Breast epithelium (tissue), 3 donors: ENCODE results near the gene CMTM6.
"Not testable (repeated sequence)": the region's sequence is repeated elsewhere in the genome, so short reads cannot be mapped to it uniquely, and the experiment has no call there.

Source experiments
- POLR2A ChIP-seq: fragments of 450-650 bp; IDR thresholded peaks from one replicate; pipeline ENCODE4 v1.6.1; 2016; ENCODE audit warnings: antibody characterized with exemption, mild to moderate bottlenecking, moderate library complexity
- TF ChIP-seq, protein P1 (sequence below), 3 donors: fragments of 450-650 bp; IDR thresholded peaks; one replicate each; pipeline ENCODE4 v1.5.1; 2016 to 2017; ENCODE audit warnings: antibody characterized with exemption in 3 of 3, mild to moderate bottlenecking in 3 of 3, moderate library complexity in 3 of 3

DNA sequence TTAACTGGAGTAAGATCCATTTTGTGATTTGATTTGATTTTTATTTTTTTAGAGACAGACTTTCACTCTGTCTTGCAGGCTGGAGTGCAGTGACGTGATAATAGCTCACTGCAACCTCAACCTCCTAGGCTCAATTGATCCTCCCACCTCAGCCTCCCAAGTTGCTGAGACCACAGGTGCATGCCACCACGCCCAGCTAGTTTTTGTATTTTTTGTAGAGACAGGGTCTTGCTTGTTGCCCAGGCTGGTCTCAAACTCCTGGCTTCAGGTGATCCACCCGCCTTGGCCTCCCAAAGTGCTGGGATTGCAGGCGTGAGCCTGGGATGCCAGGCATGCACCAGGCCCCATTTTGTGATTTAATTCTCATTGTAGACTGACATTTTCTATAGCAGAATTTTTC, 63.2 kb downstream of the CMTM6 start:
- TF ChIP-seq POLR2A = not testable (repeated sequence)
- TF ChIP-seq, protein P1, sequence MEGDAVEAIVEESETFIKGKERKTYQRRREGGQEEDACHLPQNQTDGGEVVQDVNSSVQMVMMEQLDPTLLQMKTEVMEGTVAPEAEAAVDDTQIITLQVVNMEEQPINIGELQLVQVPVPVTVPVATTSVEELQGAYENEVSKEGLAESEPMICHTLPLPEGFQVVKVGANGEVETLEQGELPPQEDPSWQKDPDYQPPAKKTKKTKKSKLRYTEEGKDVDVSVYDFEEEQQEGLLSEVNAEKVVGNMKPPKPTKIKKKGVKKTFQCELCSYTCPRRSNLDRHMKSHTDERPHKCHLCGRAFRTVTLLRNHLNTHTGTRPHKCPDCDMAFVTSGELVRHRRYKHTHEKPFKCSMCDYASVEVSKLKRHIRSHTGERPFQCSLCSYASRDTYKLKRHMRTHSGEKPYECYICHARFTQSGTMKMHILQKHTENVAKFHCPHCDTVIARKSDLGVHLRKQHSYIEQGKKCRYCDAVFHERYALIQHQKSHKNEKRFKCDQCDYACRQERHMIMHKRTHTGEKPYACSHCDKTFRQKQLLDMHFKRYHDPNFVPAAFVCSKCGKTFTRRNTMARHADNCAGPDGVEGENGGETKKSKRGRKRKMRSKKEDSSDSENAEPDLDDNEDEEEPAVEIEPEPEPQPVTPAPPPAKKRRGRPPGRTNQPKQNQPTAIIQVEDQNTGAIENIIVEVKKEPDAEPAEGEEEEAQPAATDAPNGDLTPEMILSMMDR (IDR thresholded peaks at IDR 0.05) = not testable (repeated sequence)
